Right kidney (tissue), 1 donor: ENCODE measurements around the gene SLC22A15.
"Not testable (repeated sequence)": the region's sequence is repeated elsewhere in the genome, so short reads cannot be mapped to it uniquely, and the experiment has no call there.

Experiments
- DNase-seq: peaks from one replicate; pipeline ENCODE4 v3.0.0-alpha.2; 2016

Gene SLC22A15

GRCh38 chr1:115980998-115981993, 5.0 kb downstream of the SLC22A15 start:
- DNase-seq, result peak; percentile 10

- no peak for DNase-seq
Measured at GRCh38 chr1:115982400-115982799, 6.1 kb downstream of the SLC22A15 start.

- DNase-seq, result no peak
Measured at GRCh38 chr1:115983584-115983983, 7.3 kb downstream of the SLC22A15 start.

GRCh38 chr1:115987623-115988022, 11.3 kb downstream of the SLC22A15 start:
- DNase-seq, result no peak

- DNase-seq, result no peak
Measured at GRCh38 chr1:115988953-115989352, 12.6 kb downstream of the SLC22A15 start.

- DNase-seq, result no peak
Measured at GRCh38 chr1:115989699-115990098, 13.4 kb downstream of the SLC22A15 start.

- no peak for DNase-seq
Measured at GRCh38 chr1:115991909-115992308, 15.6 kb downstream of the SLC22A15 start.

- DNase-seq, result not testable (repeated sequence)
Measured at GRCh38 chr1:115997921-115998320, 21.6 kb downstream of the SLC22A15 start.

- no peak for DNase-seq
Measured at GRCh38 chr1:116001739-116002487, 25.6 kb downstream of the SLC22A15 start.

- no peak for DNase-seq
Measured at GRCh38 chr1:116002781-116003420, 26.6 kb downstream of the SLC22A15 start.

- DNase-seq, result no peak
Measured at GRCh38 chr1:116003823-116004222, 27.5 kb downstream of the SLC22A15 start.

- DNase-seq, result no peak
Measured at GRCh38 chr1:116006486-116006964, 30.2 kb downstream of the SLC22A15 start.

GRCh38 chr1:116008656-116009390, 32.5 kb downstream of the SLC22A15 start:
- DNase-seq, result no peak

GRCh38 chr1:116012716-116013115, 36.4 kb downstream of the SLC22A15 start:
- no peak for DNase-seq

- DNase-seq, result no peak
Measured at GRCh38 chr1:116015679-116016078, 39.4 kb downstream of the SLC22A15 start.

GRCh38 chr1:116018007-116018406, 41.7 kb downstream of the SLC22A15 start:
- DNase-seq, result no peak

- DNase-seq, result no peak
Measured at GRCh38 chr1:116019653-116020253, 43.4 kb downstream of the SLC22A15 start.

- peak; percentile 11 for DNase-seq
Measured at GRCh38 chr1:116020668-116021272, 44.5 kb downstream of the SLC22A15 start.

- no peak for DNase-seq
Measured at GRCh38 chr1:116024626-116025025, 48.3 kb downstream of the SLC22A15 start.

- DNase-seq, result no peak
Measured at GRCh38 chr1:116026631-116027030, 50.3 kb downstream of the SLC22A15 start.

- DNase-seq, result no peak
Measured at GRCh38 chr1:116031302-116031835, 55.1 kb downstream of the SLC22A15 start.
